LNCAP (cell line): Measurements from ENCODE around the gene RCAN2.

ENCODE experiments used
- CTCF ChIP-seq: fragments of 450-650 bp; IDR thresholded peaks from 2 replicates; pipeline ENCODE4 v1.5.1; 2017; ENCODE audit warnings: mild to moderate bottlenecking

RCAN2 gene

GRCh38 chr6:46279874-46280273, 211.4 kb downstream of the RCAN2 start:
- TF ChIP-seq CTCF = no peak

- TF ChIP-seq CTCF = no peak
These were observed 214.6 kb downstream of the RCAN2 start for GRCh38 chr6:46276576-46277142.

- no peak for TF ChIP-seq CTCF
These were observed 216.7 kb downstream of the RCAN2 start for GRCh38 chr6:46274502-46274901.

GRCh38 chr6:46273911-46274310, 217.3 kb downstream of the RCAN2 start:
- TF ChIP-seq CTCF = no peak

- TF ChIP-seq CTCF = no peak
These were observed 219.5 kb downstream of the RCAN2 start for GRCh38 chr6:46271728-46272127.

- TF ChIP-seq CTCF = no peak
These were observed 220.1 kb downstream of the RCAN2 start for GRCh38 chr6:46271107-46271506.

- TF ChIP-seq CTCF = no peak
These were observed 220.9 kb downstream of the RCAN2 start for GRCh38 chr6:46270336-46270735.
